RWPE2 (cell line): ENCODE data around the gene DENND1A.

ENCODE experiments used
- ATAC-seq: fragments of 200-7000 bp; cut with Tn5 transposase; 3 replicates; pipeline ENCODE4 v1.9.1; 2021; ENCODE audit warnings: low read depth
- DNase-seq: peaks from one replicate; pipeline ENCODE4 v3.0.0-alpha.2; 2020; ENCODE audit warnings: low spot score
- H3K27ac ChIP-seq: fragments of 450-650 bp; 2 replicates; pipeline ENCODE4 v1.5.1; 2017; ENCODE audit warnings: mild to moderate bottlenecking; ENCODE audit not compliant: poor library complexity, severe bottlenecking
- H3K27me3 ChIP-seq: fragments of 250-450 bp; sonication (Bioruptor Pico); 2 replicates; pipeline ENCODE4 v1.5.1; 2021; ENCODE audit warnings: mild to moderate bottlenecking, moderate library complexity; ENCODE audit not compliant: insufficient read depth, poor library complexity, severe bottlenecking
- H3K36me3 ChIP-seq: fragments of 250-450 bp; sonication (Bioruptor Pico); 2 replicates; pipeline ENCODE4 v1.5.1; 2020; ENCODE audit warnings: low read depth, mild to moderate bottlenecking, moderate library complexity
- H3K4me1 ChIP-seq: fragments of 250-450 bp; sonication (Bioruptor Pico); 2 replicates; pipeline ENCODE4 v1.5.1; 2021; ENCODE audit warnings: mild to moderate bottlenecking, moderate library complexity; ENCODE audit not compliant: insufficient read depth, poor library complexity, severe bottlenecking
- H3K4me3 ChIP-seq: fragments of 250-450 bp; sonication (Bioruptor Pico); 2 replicates; pipeline ENCODE4 v1.5.1; 2021; ENCODE audit warnings: mild to moderate bottlenecking, moderate library complexity; ENCODE audit not compliant: severe bottlenecking
- H3K9me3 ChIP-seq: fragments of 250-450 bp; sonication (Bioruptor Pico); 2 replicates; pipeline ENCODE4 v1.5.1; 2021; ENCODE audit warnings: mild to moderate bottlenecking, moderate library complexity; ENCODE audit not compliant: severe bottlenecking
- TF ChIP-seq, protein P1 (sequence below): fragments of 450-650 bp; IDR thresholded peaks from one replicate; pipeline ENCODE4 v1.5.1; 2017; ENCODE audit warnings: mild to moderate bottlenecking, moderate library complexity; ENCODE audit not compliant: poor library complexity, severe bottlenecking

The DENND1A gene

GRCh38 chr9:123680352-123680751, 249.6 kb downstream of the DENND1A start:
- DNase-seq (no peak), ATAC-seq (no peak)
- H3K4me1 ChIP-seq = no peaks in the 10 kb centered on the region
- H3K36me3 ChIP-seq = no peaks in the 10 kb centered on the region
- no peak overlapping the region for H3K27ac ChIP-seq
- H3K9me3 ChIP-seq = no peaks in the 10 kb centered on the region
- no peaks in the 10 kb centered on the region for H3K27me3 ChIP-seq
- no peak overlapping the region for H3K4me3 ChIP-seq
- TF ChIP-seq, protein P1, sequence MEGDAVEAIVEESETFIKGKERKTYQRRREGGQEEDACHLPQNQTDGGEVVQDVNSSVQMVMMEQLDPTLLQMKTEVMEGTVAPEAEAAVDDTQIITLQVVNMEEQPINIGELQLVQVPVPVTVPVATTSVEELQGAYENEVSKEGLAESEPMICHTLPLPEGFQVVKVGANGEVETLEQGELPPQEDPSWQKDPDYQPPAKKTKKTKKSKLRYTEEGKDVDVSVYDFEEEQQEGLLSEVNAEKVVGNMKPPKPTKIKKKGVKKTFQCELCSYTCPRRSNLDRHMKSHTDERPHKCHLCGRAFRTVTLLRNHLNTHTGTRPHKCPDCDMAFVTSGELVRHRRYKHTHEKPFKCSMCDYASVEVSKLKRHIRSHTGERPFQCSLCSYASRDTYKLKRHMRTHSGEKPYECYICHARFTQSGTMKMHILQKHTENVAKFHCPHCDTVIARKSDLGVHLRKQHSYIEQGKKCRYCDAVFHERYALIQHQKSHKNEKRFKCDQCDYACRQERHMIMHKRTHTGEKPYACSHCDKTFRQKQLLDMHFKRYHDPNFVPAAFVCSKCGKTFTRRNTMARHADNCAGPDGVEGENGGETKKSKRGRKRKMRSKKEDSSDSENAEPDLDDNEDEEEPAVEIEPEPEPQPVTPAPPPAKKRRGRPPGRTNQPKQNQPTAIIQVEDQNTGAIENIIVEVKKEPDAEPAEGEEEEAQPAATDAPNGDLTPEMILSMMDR = no peak

- DNase-seq (no peak), ATAC-seq (no peak)
- Histone ChIP-seq H3K4me1 (no peaks in the 10 kb centered on the region), H3K4me3 (no peak overlapping the region), H3K27ac (no peak overlapping the region), H3K27me3 (no peaks in the 10 kb centered on the region), H3K36me3 (no peaks in the 10 kb centered on the region), H3K9me3 (no peaks in the 10 kb centered on the region)
- TF ChIP-seq, protein P1 = no peak
Measured at GRCh38 chr9:123679330-123679987, 250.5 kb downstream of the DENND1A start.

DNA sequence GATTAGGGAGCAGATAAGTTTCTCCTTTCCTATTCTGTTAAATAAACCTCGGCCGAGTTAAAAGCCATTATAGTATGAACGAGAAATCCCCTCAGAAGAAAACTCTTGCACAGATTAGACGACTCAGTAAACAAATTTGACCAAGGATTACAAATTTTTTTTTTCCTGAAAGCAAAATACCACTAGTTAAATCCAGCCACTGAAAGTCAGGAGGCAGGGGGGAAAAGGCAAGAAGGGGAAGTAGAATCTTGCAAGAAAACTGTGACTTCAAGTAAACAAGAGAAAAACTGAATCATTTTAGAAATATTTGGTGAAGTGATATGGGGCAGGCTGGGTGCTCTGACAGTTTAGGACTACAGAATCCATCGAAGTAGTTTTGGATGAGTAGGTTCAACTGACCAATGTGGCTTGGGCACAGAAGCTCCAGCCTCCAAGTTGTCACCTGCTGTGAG, 251.0 kb downstream of the DENND1A start:
- H3K27ac ChIP-seq = no peak overlapping the region

GRCh38 chr9:123678038-123678877, 251.7 kb downstream of the DENND1A start:
- Histone ChIP-seq H3K27ac (no peak overlapping the region), H3K36me3 (no peaks in the 10 kb centered on the region), H3K4me1 (no peaks in the 10 kb centered on the region), H3K4me3 (no peak overlapping the region), H3K9me3 (no peaks in the 10 kb centered on the region), H3K27me3 (no peaks in the 10 kb centered on the region)
- TF ChIP-seq, protein P1 = no peak
- ATAC-seq = no peak
- no peak for DNase-seq

More for the DNA sequence above, 251.0 kb downstream of the DENND1A start:
- Histone ChIP-seq H3K27me3 (no peaks in the 10 kb centered on the region), H3K4me3 (no peak overlapping the region), H3K9me3 (no peaks in the 10 kb centered on the region), H3K4me1 (no peaks in the 10 kb centered on the region), H3K36me3 (no peaks in the 10 kb centered on the region)
- TF ChIP-seq, protein P1 = no peak
- DNase-seq (no peak), ATAC-seq (no peak)

DNA sequence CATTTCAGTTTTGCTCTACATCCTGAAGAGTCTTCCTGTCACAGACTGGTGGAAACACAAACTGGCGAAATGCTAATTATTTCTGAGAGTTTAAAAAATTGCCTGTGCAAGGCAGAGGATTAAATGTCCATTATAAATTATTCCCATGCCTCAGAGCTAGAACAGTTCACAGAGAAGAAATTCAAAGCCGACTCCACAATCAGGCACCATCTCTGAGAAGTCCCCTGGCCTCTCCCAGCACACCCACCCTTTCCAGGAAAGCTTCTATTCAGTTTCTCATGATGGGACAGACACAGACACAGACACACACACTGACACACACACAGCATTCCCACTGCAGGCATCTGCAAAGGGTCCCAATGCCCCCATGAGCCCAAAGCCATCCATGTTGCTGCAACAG, 253.1 kb downstream of the DENND1A start:
- Histone ChIP-seq H3K4me3 (no peak overlapping the region), H3K27ac (no peak overlapping the region), H3K36me3 (no peaks in the 10 kb centered on the region), H3K27me3 (no peaks in the 10 kb centered on the region), H3K9me3 (no peaks in the 10 kb centered on the region), H3K4me1 (no peaks in the 10 kb centered on the region)
- DNase-seq (no peak), ATAC-seq (no peak)
- TF ChIP-seq, protein P1 = no peak
